NCI-H345 treated with DMSO at 0.1 percent for 48 hours (cell line): ENCODE measurements around the gene FBLN2.

ENCODE experiments used
- DNase-seq: peaks from one replicate; lab custom pipeline; 2025; ENCODE audit not compliant: unreplicated experiment; lab: John Stamatoyannopoulos, UW

FBLN2 gene

GRCh38 chr3:13565581-13566452 is 16.9 kb downstream of the FBLN2 start:
- no peak for DNase-seq

GRCh38 chr3:13566453-13566748 is 17.5 kb downstream of the FBLN2 start:
- no peak for DNase-seq

- DNase-seq, result no peak
These were observed 17.9 kb downstream of the FBLN2 start for GRCh38 chr3:13566769-13567310.

- DNase-seq, result no peak
These were observed 19.0 kb downstream of the FBLN2 start for GRCh38 chr3:13567684-13568514.

- no peak for DNase-seq
These were observed 19.6 kb downstream of the FBLN2 start for GRCh38 chr3:13568515-13569028.

- DNase-seq, result no peak
These were observed 20.3 kb downstream of the FBLN2 start for GRCh38 chr3:13569201-13569600.

- no peak for DNase-seq
These were observed 20.9 kb downstream of the FBLN2 start for GRCh38 chr3:13569641-13570390.

- no peak for DNase-seq
These were observed 21.7 kb downstream of the FBLN2 start for GRCh38 chr3:13570391-13571194.

- DNase-seq, result no peak
These were observed 22.3 kb downstream of the FBLN2 start for GRCh38 chr3:13571264-13571663.

GRCh38 chr3:13571831-13572750 is 23.2 kb downstream of the FBLN2 start:
- no peak for DNase-seq

GRCh38 chr3:13572926-13573623 is 24.1 kb downstream of the FBLN2 start:
- DNase-seq, result no peak

- no peak for DNase-seq
These were observed 25.3 kb downstream of the FBLN2 start for GRCh38 chr3:13574083-13574797.

- DNase-seq, result no peak
These were observed 26.0 kb downstream of the FBLN2 start for GRCh38 chr3:13574798-13575451.

- no peak for DNase-seq
These were observed 26.6 kb downstream of the FBLN2 start for GRCh38 chr3:13575459-13576061.

GRCh38 chr3:13577181-13578121 is 28.5 kb downstream of the FBLN2 start:
- DNase-seq, result no peak

- no peak for DNase-seq
These were observed 29.3 kb downstream of the FBLN2 start for GRCh38 chr3:13578251-13578650.
